K562 (cell line): ENCODE measurements around the gene KMT2E. TPM values are rescaled to one million over a fixed set of nuclear protein-coding genes. Genes with fewer than 3 reads are reported as not detected.
A peak's percentile ranks its signal among the peaks of the same experiment; 100 is the strongest.

Experiments
- ELF2 ChIP-seq: fragments of 250-450 bp; sonication (Bioruptor Pico); IDR thresholded peaks from 2 replicates; pipeline ENCODE4 v1.5.0; 2021; ENCODE audit warnings: mild to moderate bottlenecking
- FOXP1 ChIP-seq: sonication (generic); formaldehyde crosslinking; IDR thresholded peaks from 2 replicates; pipeline ENCODE4 v1.8.0; 2022; ENCODE audit warnings: mild to moderate bottlenecking, missing genetic modification reagents
- GATAD2B ChIP-seq: fragments of 450-650 bp; IDR thresholded peaks from 2 replicates; pipeline ENCODE4 v1.6.1; 2017; ENCODE audit warnings: mild to moderate bottlenecking, borderline replicate concordance
- GMEB1 ChIP-seq: fragments of 250-450 bp; sonication (Bioruptor Pico); IDR thresholded peaks from 2 replicates; pipeline ENCODE4 v1.4.0; 2020; ENCODE audit warnings: mild to moderate bottlenecking
- IRF2 ChIP-seq: sonication (generic); formaldehyde crosslinking; IDR thresholded peaks from 2 replicates; pipeline ENCODE4 v1.8.1; 2022; ENCODE audit warnings: mild to moderate bottlenecking, missing genetic modification reagents
- KDM2B ChIP-seq: fragments of 250-450 bp; sonication (Bioruptor Pico); IDR thresholded peaks from 2 replicates; pipeline ENCODE4 v1.8.0; 2021; ENCODE audit warnings: mild to moderate bottlenecking, moderate library complexity
- MITF ChIP-seq: IDR thresholded peaks from 2 replicates; pipeline ENCODE4 v1.6.1; 2014; ENCODE audit warnings: antibody characterized with exemption
- MTA3 ChIP-seq: fragments of 450-650 bp; formaldehyde crosslinking; IDR thresholded peaks from 2 replicates; pipeline ENCODE4 v1.6.1; 2017; ENCODE audit warnings: mild to moderate bottlenecking, borderline replicate concordance
- MXI1 ChIP-seq: IDR thresholded peaks from 2 replicates; pipeline ENCODE4 v1.6.1; 2011; ENCODE audit warnings: low read depth, mild to moderate bottlenecking, improper control_type of control experiment, low read length
- MYNN ChIP-seq, 2 experiments: sonication (generic); formaldehyde crosslinking in 1 of 2; IDR thresholded peaks; 2 replicates each; pipeline versions ENCODE4 v1.5.0 to v1.6.1; 2016 to 2020; ENCODE audit warnings: antibody characterized with exemption in 1 of 2, missing genetic modification reagents in 1 of 2
- NCOA6 ChIP-seq: fragments of 450-650 bp; IDR thresholded peaks from 2 replicates; pipeline ENCODE4 v1.6.1; 2017; ENCODE audit warnings: mild to moderate bottlenecking
- NFE2L1 ChIP-seq: fragments of 450-650 bp; IDR thresholded peaks from 2 replicates; pipeline ENCODE4 v1.6.1; 2016; ENCODE audit warnings: missing genetic modification characterization, low read depth, mild to moderate bottlenecking, missing compliant biosample characterization, moderate library complexity, borderline replicate concordance
- POLR3G ChIP-seq: IDR thresholded peaks from 2 replicates; pipeline ENCODE4 v1.6.1; 2011; ENCODE audit not compliant: insufficient read length, insufficient replicate concordance; ENCODE audit errors: extremely low read depth
- POU5F1 ChIP-seq: fragments of 150-350 bp; IDR thresholded peaks from 2 replicates; pipeline ENCODE4 v1.6.1; 2014; ENCODE audit warnings: borderline replicate concordance, low read length, low read depth, mild to moderate bottlenecking; ENCODE audit not compliant: partially characterized antibody
- SAFB ChIP-seq: fragments of 200-400 bp; formaldehyde crosslinking; IDR thresholded peaks from 2 replicates; pipeline ENCODE4 v1.6.1; 2017; ENCODE audit warnings: low read depth, low read length, borderline replicate concordance
- SFPQ ChIP-seq: fragments of 200-400 bp; formaldehyde crosslinking; IDR thresholded peaks from 2 replicates; pipeline ENCODE4 v1.6.1; 2017; ENCODE audit warnings: mild to moderate bottlenecking, low read depth, low read length, moderate library complexity
- SREBF2 ChIP-seq: sonication (generic); formaldehyde crosslinking; IDR thresholded peaks from 2 replicates; pipeline ENCODE4 v1.4.0; 2020; ENCODE audit warnings: mild to moderate bottlenecking, missing genetic modification reagents
- TAF1 ChIP-seq: IDR thresholded peaks from 2 replicates; pipeline ENCODE4 v1.6.1; 2011; ENCODE audit warnings: mild to moderate bottlenecking, low read length, moderate library complexity; ENCODE audit not compliant: insufficient read depth, control insufficient read depth, severe bottlenecking; ENCODE audit errors: extremely low read depth
- TBP ChIP-seq: optimal IDR thresholded peaks from 2 replicates; pipeline ENCODE3; 2011; ENCODE audit warnings: low read depth, low read length, improper control_type of control experiment
- THAP7 ChIP-seq: fragments of 250-450 bp; sonication (Bioruptor Pico); IDR thresholded peaks from 2 replicates; pipeline ENCODE4 v1.5.0; 2021
- ZNF124 ChIP-seq: sonication (generic); formaldehyde crosslinking; IDR thresholded peaks from 2 replicates; pipeline ENCODE4 v1.8.1; 2022; ENCODE audit warnings: missing genetic modification reagents
- ZNF224 ChIP-seq: sonication (generic); formaldehyde crosslinking; IDR thresholded peaks from 2 replicates; pipeline ENCODE4 v1.8.0; 2022; ENCODE audit warnings: mild to moderate bottlenecking, missing genetic modification reagents
- ZNF239 ChIP-seq: fragments of 250-450 bp; sonication (Bioruptor Pico); IDR thresholded peaks from 2 replicates; pipeline ENCODE4 v1.4.0; 2020; ENCODE audit warnings: mild to moderate bottlenecking
- ZNF24 ChIP-seq: fragments of 450-650 bp; IDR thresholded peaks from 2 replicates; pipeline ENCODE4 v1.6.1; 2016
- ZNF507 ChIP-seq: conservative IDR thresholded peaks from 2 replicates; pipeline ENCODE4 v1.6.1; 2017; ENCODE audit warnings: missing genetic modification characterization, missing compliant biosample characterization
- ZNF699 ChIP-seq: fragments of 250-450 bp; sonication (Bioruptor Pico); IDR thresholded peaks from 2 replicates; pipeline ENCODE4 v1.8.0; 2021; ENCODE audit warnings: mild to moderate bottlenecking, moderate library complexity; ENCODE audit not compliant: insufficient replicate concordance
- polyA plus RNA-seq, 8 experiments: library from polyadenylated mRNA; depleted of rRNA in 4 of 8; stranded (reverse) in 5 of 8; unstranded in 3 of 8; fragments of >200 nt; fragmentation: Nextera tagmentation in 2 of 8; fragmentation: Illumina TruSeq in 1 of 8; extraction: Ambion mirVana in 2 of 8; extraction: Trizol in 1 of 8; gene quantifications; 2 replicates each; pipeline versions ENCODE4 v1.2.1 to v1.2.3, GENCODE V29; 2011 to 2014; ENCODE audit warnings: inconsistent platforms in 1 of 8, missing spikeins in 1 of 8
- total RNA-seq, 7 experiments: library from RNA; depleted of rRNA in 6 of 7; stranded (reverse); fragments of >200 nt in 6 of 7; fragmentation: Illumina TruSeq in 2 of 7; extraction: Trizol in 2 of 7; gene quantifications; 2 replicates each; pipeline versions ENCODE4 v1.2.1 to v1.2.3, GENCODE V29; 2011 to 2021; ENCODE audit warnings: low replicate concordance in 1 of 7

KMT2E gene
- total and polyA plus RNA-seq, 9 of the 15 experiments (the other 6 are each of a cell fraction or from before 2014, with no cell fraction given) = 8.9 to 55.3 (median 38.1) TPM

- no peak for TF ChIP-seq TAF1
- no peak for TF ChIP-seq GMEB1 (CRISPR knock-in tag)
- no peak for TF ChIP-seq TBP
- no peak for TF ChIP-seq POU5F1
- TF ChIP-seq ZNF699 (CRISPR knock-in tag) = no peak
- TF ChIP-seq ZNF239 = no peak
- TF ChIP-seq KDM2B (CRISPR knock-in tag) = no peak
- no peak for TF ChIP-seq MITF
- no peak; the same call in 1 of the 2 replicates for TF ChIP-seq GATAD2B
- no peak for TF ChIP-seq IRF2 (CRISPR knock-in tag)
- no peak for TF ChIP-seq NFE2L1 (tag)
- no peak for TF ChIP-seq ZNF124 (CRISPR knock-in tag)
- no peak for TF ChIP-seq ZNF507 (tag)
- TF ChIP-seq ZNF24 = no peak
- no peak for TF ChIP-seq ZNF224
- TF ChIP-seq NCOA6 = no peak
- no peak for TF ChIP-seq THAP7 (CRISPR knock-in tag)
- no peak for TF ChIP-seq MXI1
- 0 out of 2 replicates have a peak, but pooled peaks have one; percentile 39 for TF ChIP-seq MTA3
- no peak for TF ChIP-seq SFPQ
- no peak for TF ChIP-seq MYNN (IDR thresholded peaks at IDR 0.05)
- no peak for TF ChIP-seq MYNN (CRISPR knock-in tag; IDR thresholded peaks at IDR 0.05)
- no peak for TF ChIP-seq SREBF2 (CRISPR knock-in tag)
- TF ChIP-seq SAFB = no peak
- no peak for TF ChIP-seq POLR3G
- no peak for TF ChIP-seq FOXP1
- no peak for TF ChIP-seq ELF2
Measured at GRCh38 chr7:104967088-104967487, 46.9 kb upstream of the KMT2E start (continued).
